Keratinocyte (primary cell): ENCODE results near the gene CYSTM1. TPM values are rescaled to one million over a fixed set of nuclear protein-coding genes. Genes with fewer than 3 reads are reported as not detected.

ENCODE experiments used
- DNase-seq: peaks from one replicate; pipeline ENCODE4 v3.0.0-alpha.2; 2011; ENCODE audit warnings: low read depth, missing footprints, low spot score
- FAIRE-seq: peaks from 2 replicates; lab custom pipeline; 2011; peaks lifted over from hg19 to GRCh38; lab: Jason Lieb, UNC
- H2AFZ ChIP-seq: 2 replicates; pipeline ENCODE4 v1.6.0; 2012; ENCODE audit warnings: low read length, control low read depth, inconsistent platforms; ENCODE audit not compliant: control insufficient read depth
- H3K27ac ChIP-seq: 2 replicates; pipeline ENCODE4 v1.5.1; 2011; ENCODE audit warnings: low read length; ENCODE audit not compliant: control insufficient read depth, insufficient read depth
- H3K27me3 ChIP-seq: 3 replicates; pipeline ENCODE4 v1.6.0; 2011; ENCODE audit warnings: low read length; ENCODE audit not compliant: control insufficient read depth, insufficient read depth; ENCODE audit errors: extremely low read depth
- H3K36me3 ChIP-seq, 2 experiments: 2 replicates in 1 of 2; 3 replicates in 1 of 2; pipeline ENCODE4 v1.5.1; 2011; ENCODE audit warnings: low read length in 2 of 2, mild to moderate bottlenecking in 1 of 2; ENCODE audit not compliant: control insufficient read depth in 2 of 2, insufficient read depth in 2 of 2; ENCODE audit errors: extremely low read depth in 1 of 2
- H3K4me1 ChIP-seq: 3 replicates; pipeline ENCODE4 v1.5.1; 2011; ENCODE audit warnings: low read length; ENCODE audit not compliant: control insufficient read depth, insufficient read depth; ENCODE audit errors: extremely low read depth
- H3K4me2 ChIP-seq: 3 replicates; pipeline ENCODE4 v1.6.0; 2011; ENCODE audit warnings: low read depth, low read length; ENCODE audit not compliant: control insufficient read depth, insufficient read depth; ENCODE audit errors: extremely low read depth
- H3K4me3 ChIP-seq, 3 experiments: fragments of 200-600 bp in 1 of 3; sonication (generic) in 1 of 3; 2 replicates in 2 of 3; 3 replicates in 1 of 3; pipeline ENCODE4 v1.5.1; 2011 to 2016; ENCODE audit warnings: low read length in 3 of 3, mild to moderate bottlenecking in 3 of 3, control low read depth in 2 of 3, inconsistent platforms in 1 of 3, low read depth in 1 of 3, mixed read lengths in 1 of 3, mixed run types in 1 of 3, moderate library complexity in 1 of 3; ENCODE audit not compliant: control insufficient read depth in 2 of 3, insufficient read depth in 2 of 3; ENCODE audit errors: extremely low read depth in 1 of 3
- H3K79me2 ChIP-seq: 2 replicates; pipeline ENCODE4 v1.6.0; 2012; ENCODE audit warnings: low read length; ENCODE audit not compliant: control insufficient read depth, insufficient read depth
- H3K9ac ChIP-seq: 3 replicates; pipeline ENCODE4 v1.6.0; 2011; ENCODE audit warnings: low read length; ENCODE audit not compliant: control insufficient read depth, insufficient read depth; ENCODE audit errors: extremely low read depth
- H3K9me1 ChIP-seq: 3 replicates; pipeline ENCODE4 v1.6.0; 2011; ENCODE audit warnings: low read length; ENCODE audit not compliant: control insufficient read depth, insufficient read depth; ENCODE audit errors: extremely low read depth
- H3K9me3 ChIP-seq: 2 replicates; pipeline ENCODE4 v1.5.1; 2012; ENCODE audit warnings: low read depth, low read length; ENCODE audit not compliant: control insufficient read depth
- H4K20me1 ChIP-seq: 3 replicates; pipeline ENCODE4 v1.6.0; 2011; ENCODE audit warnings: low read length; ENCODE audit not compliant: control insufficient read depth, insufficient read depth; ENCODE audit errors: extremely low read depth
- CTCF ChIP-seq, 3 experiments: IDR thresholded peaks in 1 of 3; conservative IDR thresholded peaks in 1 of 3; optimal IDR thresholded peaks in 1 of 3; 2 replicates in 2 of 3; 3 replicates in 1 of 3; pipeline versions ENCODE3 to v1.5.1; 2011; ENCODE audit warnings: low read length in 3 of 3, mild to moderate bottlenecking in 3 of 3, moderate library complexity in 2 of 3, control low read depth in 1 of 3, inconsistent platforms in 1 of 3; ENCODE audit not compliant: insufficient read depth in 2 of 3; ENCODE audit errors: extremely low read depth in 1 of 3
- EZH2 ChIP-seq: IDR thresholded peaks from one replicate; pipeline ENCODE4 v1.6.1; 2012; ENCODE audit warnings: inconsistent platforms, mild to moderate bottlenecking, low read length, moderate library complexity
- dilution Hi-C: fragments of 300-500 bp; cut with MboI; formaldehyde crosslinking; loops from one replicate; pipeline ENCODE4 v1.7.0; 2020; ENCODE audit warnings: low sequenced_read_pairs; ENCODE audit not compliant: extremely low pct_ligation_motif_present
- polyA plus RNA-seq, 5 experiments: library from polyadenylated mRNA; depleted of rRNA in 3 of 5; stranded (reverse) in 3 of 5; stranded (forward) in 1 of 5; unstranded in 1 of 5; fragments of >200 nt; gene quantifications; 1 replicate in 1 of 5; 2 replicates in 3 of 5; 3 replicates in 1 of 5; pipeline versions ENCODE4 v1.2.1 to v1.2.3, GENCODE V29; 2011 to 2012; ENCODE audit warnings: missing spikeins in 2 of 5, low read depth in 1 of 5, low replicate concordance in 1 of 5

The CYSTM1 gene
- polyA plus RNA-seq, 1 donor (not counting 4 experiments of a cell fraction or from before 2014, with no cell fraction given): 34.3 TPM

GRCh38 chr5:140147460-140147859 lies 27.5 kb upstream of the CYSTM1 start:
- Histone ChIP-seq H2AFZ (no peak overlapping the region), H4K20me1 (peaks cover 7% of the 10 kb centered on the region), H3K4me1 (peaks cover 11% of the 10 kb centered on the region), H3K9me3 (no peaks in the 10 kb centered on the region), H3K27me3 (no peaks in the 10 kb centered on the region), H3K27ac (no peak overlapping the region), H3K4me2 (no peak overlapping the region), H3K9me1 (no peaks in the 10 kb centered on the region), H3K9ac (no peak overlapping the region), H3K79me2 (no peaks in the 10 kb centered on the region), H3K36me3 (no peaks in the 10 kb centered on the region), H3K4me3 (no peak overlapping the region)
- FAIRE-seq: no peak
- TF ChIP-seq EZH2 (no peak), CTCF (optimal IDR thresholded peaks at IDR 0.05 in 1 of 3, IDR thresholded peaks at IDR 0.05 in 1 of 3, conservative IDR thresholded peaks at IDR 0.05 in 1 of 3; ENCODE audit: extremely low read depth in 1 of 3, insufficient read depth in 2 of 3, low read length in 3 of 3) (no peak)
- DNase-seq: no peak
- dilution Hi-C loops: no loop called here

GRCh38 chr5:140148508-140148907 lies 26.5 kb upstream of the CYSTM1 start:
- TF ChIP-seq EZH2 (no peak), CTCF (optimal IDR thresholded peaks at IDR 0.05 in 1 of 3, IDR thresholded peaks at IDR 0.05 in 1 of 3, conservative IDR thresholded peaks at IDR 0.05 in 1 of 3; ENCODE audit: extremely low read depth in 1 of 3, insufficient read depth in 2 of 3, low read length in 3 of 3) (no peak)
- DNase-seq (no peak), FAIRE-seq (no peak)
- Histone ChIP-seq H3K36me3 (no peaks in the 10 kb centered on the region), H3K4me2 (no peak overlapping the region), H3K9ac (no peak overlapping the region), H3K9me3 (no peaks in the 10 kb centered on the region), H4K20me1 (peaks cover 7% of the 10 kb centered on the region), H3K4me3 (no peak overlapping the region), H2AFZ (no peak overlapping the region), H3K4me1 (peaks cover 11% of the 10 kb centered on the region), H3K79me2 (no peaks in the 10 kb centered on the region), H3K27me3 (no peaks in the 10 kb centered on the region), H3K27ac (no peak overlapping the region), H3K9me1 (no peaks in the 10 kb centered on the region)
- dilution Hi-C loops: no loop called here
